SK-N-SH (cell line): ENCODE measurements around the gene TP53BP2. TPM values are rescaled to one million over a fixed set of nuclear protein-coding genes. Genes with fewer than 3 reads are reported as not detected.

Experiments
- CTCF ChIA-PET: fragments of 300-600, 350-600 bp; formaldehyde crosslinking; extraction: SDS; loops from one replicate; lab custom pipeline; 2021; lab: Yijun Ruan, JAX
- POLR2A ChIA-PET: fragments of 350-600 bp; sonication (Branson Sonifier 250); formaldehyde crosslinking; extraction: SDS; loops from one replicate; lab custom pipeline; 2020; ENCODE audit warnings: antibody characterized with exemption, inconsistent platforms; lab: Yijun Ruan, JAX
- DNase-seq: peaks from one replicate; pipeline ENCODE4 v3.0.0; 2012
- H2AFZ ChIP-seq: fragments of 200-600 bp; sonication (generic); 2 replicates; pipeline ENCODE4 v1.8.1; 2016; ENCODE audit warnings: antibody characterized with exemption, mild to moderate bottlenecking, low read depth
- H3F3A ChIP-seq: fragments of 200-600 bp; sonication (generic); replicated peaks from 2 replicates; pipeline ENCODE3; 2016; ENCODE audit warnings: antibody characterized with exemption, mild to moderate bottlenecking; ENCODE audit not compliant: insufficient read depth
- H3K27ac ChIP-seq, 2 experiments: fragments of 200-500 bp in 1 of 2; fragments of 200-600 bp in 1 of 2; sonication (Bioruptor generic) in 1 of 2; sonication (generic), shearing (Covaris generic) in 1 of 2; 2 replicates each; pipeline versions ENCODE4 v1.5.1 to v1.6.1; 2014 to 2016; ENCODE audit warnings: low read depth in 2 of 2, inconsistent platforms in 1 of 2, low read length in 1 of 2, mild to moderate bottlenecking in 1 of 2, mixed read lengths in 1 of 2
- H3K27me3 ChIP-seq: fragments of 200-600 bp; sonication (generic), shearing (Covaris generic); 2 replicates; pipeline ENCODE4 v1.6.1; 2016; ENCODE audit warnings: mixed run types; ENCODE audit not compliant: insufficient read depth
- H3K36me3 ChIP-seq, 2 experiments: fragments of 200-500 bp in 1 of 2; fragments of 200-600 bp in 1 of 2; sonication (Bioruptor generic) in 1 of 2; sonication (generic) in 1 of 2; replicated peaks in 1 of 2; 2 replicates each; pipeline versions ENCODE3 to v1.5.1; 2014 to 2016; ENCODE audit warnings: low read length in 1 of 2, mild to moderate bottlenecking in 1 of 2; ENCODE audit not compliant: insufficient read depth in 2 of 2, control insufficient read depth in 1 of 2
- H3K4me1 ChIP-seq, 2 experiments: fragments of 200-500 bp in 1 of 2; fragments of 200-600 bp in 1 of 2; sonication (Bioruptor generic) in 1 of 2; sonication (generic), shearing (Covaris generic) in 1 of 2; 2 replicates each; pipeline versions ENCODE4 v1.5.1 to v1.6.1; 2014 to 2016; ENCODE audit warnings: low read depth in 1 of 2, low read length in 1 of 2, mixed run types in 1 of 2; ENCODE audit not compliant: insufficient read depth in 2 of 2, control insufficient read depth in 1 of 2
- H3K4me2 ChIP-seq: fragments of 200-600 bp; sonication (generic), shearing (Covaris generic); 2 replicates; pipeline ENCODE4 v1.6.1; 2017; ENCODE audit warnings: mixed run types
- H3K4me3 ChIP-seq, 2 experiments: fragments of 200-500 bp in 1 of 2; fragments of 200-600 bp in 1 of 2; sonication (Bioruptor generic) in 1 of 2; sonication (generic), shearing (Covaris generic) in 1 of 2; 2 replicates each; pipeline versions ENCODE4 v1.5.1 to v1.8.1; 2014 to 2016; ENCODE audit warnings: low read depth in 2 of 2, inconsistent platforms in 1 of 2, low read length in 1 of 2, mild to moderate bottlenecking in 1 of 2, mixed read lengths in 1 of 2, moderate library complexity in 1 of 2
- H3K79me2 ChIP-seq: fragments of 200-600 bp; sonication (generic); 2 replicates; pipeline ENCODE4 v1.8.1; 2017; ENCODE audit warnings: mild to moderate bottlenecking; ENCODE audit not compliant: insufficient read depth
- H3K9ac ChIP-seq: fragments of 200-600 bp; sonication (generic); 2 replicates; pipeline ENCODE4 v1.6.1; 2017; ENCODE audit warnings: mixed run types
- H3K9me2 ChIP-seq: fragments of 200-600 bp; sonication (generic); 2 replicates; pipeline ENCODE4 v1.6.1; 2017; ENCODE audit warnings: mixed run types
- H3K9me3 ChIP-seq: fragments of 200-600 bp; sonication (generic); 2 replicates; pipeline ENCODE4 v1.6.1; 2017; ENCODE audit warnings: mixed run types, mild to moderate bottlenecking, moderate library complexity
- H4K20me1 ChIP-seq: fragments of 200-600 bp; sonication (generic); 2 replicates; pipeline ENCODE4 v1.6.1; 2017; ENCODE audit warnings: mild to moderate bottlenecking, mixed run types; ENCODE audit not compliant: insufficient read depth
- CHD2 ChIP-seq: fragments of 150-350 bp; IDR thresholded peaks from 2 replicates; pipeline ENCODE4 v1.6.1; 2018; ENCODE audit warnings: low read length; ENCODE audit not compliant: partially characterized antibody
- ELF1 ChIP-seq: IDR thresholded peaks from 2 replicates; pipeline ENCODE4 v1.4.0; 2012
- EP300 ChIP-seq, 2 experiments: IDR thresholded peaks; 2 replicates each; pipeline versions ENCODE4 v1.4.0 to v1.6.1; 2012; ENCODE audit warnings: borderline replicate concordance in 1 of 2, low read depth in 1 of 2, low read length in 1 of 2
- FOSL2 ChIP-seq: IDR thresholded peaks from 2 replicates; pipeline ENCODE4 v1.4.0; 2012; ENCODE audit warnings: low read depth, mild to moderate bottlenecking, moderate library complexity, borderline replicate concordance
- FOXM1 ChIP-seq: IDR thresholded peaks from 2 replicates; pipeline ENCODE4 v1.4.0; 2012; ENCODE audit warnings: low read depth, mild to moderate bottlenecking
- GABPA ChIP-seq: IDR thresholded peaks from 2 replicates; pipeline ENCODE4 v1.4.0; 2012; ENCODE audit warnings: low read depth, mild to moderate bottlenecking
- JUND ChIP-seq: IDR thresholded peaks from 2 replicates; pipeline ENCODE4 v1.4.0; 2012
- POLR2AphosphoS5 ChIP-seq: IDR thresholded peaks from 2 replicates; pipeline ENCODE4 v1.6.1; 2012; ENCODE audit warnings: low read depth, low read length
- RAD21 ChIP-seq: IDR thresholded peaks from 2 replicates; pipeline ENCODE4 v1.6.1; 2012; ENCODE audit warnings: mild to moderate bottlenecking, low read length
- RXRA ChIP-seq: IDR thresholded peaks from 2 replicates; pipeline ENCODE4 v1.4.0; 2012; ENCODE audit warnings: low read depth, mild to moderate bottlenecking, borderline replicate concordance
- TCF12 ChIP-seq: IDR thresholded peaks from 2 replicates; pipeline ENCODE4 v1.4.0; 2012
- YY1 ChIP-seq: IDR thresholded peaks from 2 replicates; pipeline ENCODE4 v1.4.0; 2012; ENCODE audit warnings: low read depth, mild to moderate bottlenecking
- ZBTB33 ChIP-seq: IDR thresholded peaks from 2 replicates; pipeline ENCODE4 v1.4.0; 2012; ENCODE audit warnings: low read depth, borderline replicate concordance
- WGBS: methylation state at CpG from one replicate; pipeline ENCODE4 v1.1.6; 2017; ENCODE audit warnings: low lambda C conversion rate; 5-methylcytosine and 5-hydroxymethylcytosine counted together
- polyA plus RNA-seq, 3 experiments: library from polyadenylated mRNA; depleted of rRNA; stranded (reverse); fragments of >200 nt; gene quantifications; 2 replicates each; pipeline ENCODE4 v1.2.3, GENCODE V29; 2012
- TF ChIP-seq, protein P1 (sequence below): fragments of 150-350 bp; IDR thresholded peaks from 2 replicates; pipeline ENCODE4 v1.6.1; 2017; ENCODE audit warnings: antibody characterized with exemption, low read length, low read depth, borderline replicate concordance
- TF ChIP-seq, protein P2 (sequence below): IDR thresholded peaks from 2 replicates; pipeline ENCODE4; 2012

Gene TP53BP2
- polyA plus RNA-seq, 1 of the 3 experiments (the other 2 are of a cell fraction): 11.4 TPM

DNA sequence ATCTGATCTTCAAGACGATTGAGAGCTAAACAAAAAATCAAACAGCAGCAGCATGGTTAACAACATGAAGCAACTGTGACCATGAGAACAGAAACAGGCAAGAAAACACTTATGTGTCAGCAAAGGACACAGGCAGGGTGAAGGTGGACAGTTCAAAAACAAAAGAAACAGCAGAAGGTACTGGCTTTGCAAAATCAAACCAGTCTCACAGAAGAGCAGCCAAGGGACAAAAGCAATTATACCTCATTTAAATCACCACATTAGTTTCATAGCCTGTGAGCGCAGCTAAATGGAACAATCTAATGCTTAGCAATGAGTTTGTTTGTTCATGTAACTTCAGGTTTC, 74.3 kb downstream of the TP53BP2 start:
- H3K36me3 ChIP-seq: peaks cover 50 to 55% of the 10 kb centered on the region in 2 experiments
- H3K9ac ChIP-seq: peak overlapping the region; percentile 61
- no peak for DNase-seq

More for the DNA sequence above, 74.3 kb downstream of the TP53BP2 start:
- Histone ChIP-seq H3K27ac (peak overlapping the region; percentile 90 to 96), H3K9me3 (no peaks in the 10 kb centered on the region), H3K4me1 (peaks cover 9 to 44% of the 10 kb centered on the region in 2 experiments), H3K4me2 (peak overlapping the region; percentile 58), H2AFZ (no peak overlapping the region), H3F3A (peaks cover 67% of the 10 kb centered on the region), H3K9me2 (no peaks in the 10 kb centered on the region), H4K20me1 (no peaks in the 10 kb centered on the region), H3K27me3 (no peaks in the 10 kb centered on the region), H3K79me2 (peaks cover 13% of the 10 kb centered on the region; the same call in 1 of the 2 replicates), H3K4me3 (no peak overlapping the region)
- 43% methylated on average over 2 of the region's 2 CpGs for WGBS
- CTCF ChIA-PET: interaction anchor here (1.4 to 3.1 kb wide), 2 partner anchors 10 to 22 kb away, joined by 3 to 14 read pairs; no protein-coding TSS in a partner anchor
- POLR2A ChIA-PET: no interaction called here
- no peak for TF ChIP-seq CHD2
- TF ChIP-seq, protein P1, sequence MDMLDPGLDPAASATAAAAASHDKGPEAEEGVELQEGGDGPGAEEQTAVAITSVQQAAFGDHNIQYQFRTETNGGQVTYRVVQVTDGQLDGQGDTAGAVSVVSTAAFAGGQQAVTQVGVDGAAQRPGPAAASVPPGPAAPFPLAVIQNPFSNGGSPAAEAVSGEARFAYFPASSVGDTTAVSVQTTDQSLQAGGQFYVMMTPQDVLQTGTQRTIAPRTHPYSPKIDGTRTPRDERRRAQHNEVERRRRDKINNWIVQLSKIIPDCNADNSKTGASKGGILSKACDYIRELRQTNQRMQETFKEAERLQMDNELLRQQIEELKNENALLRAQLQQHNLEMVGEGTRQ: no peak
- no peak for TF ChIP-seq ZBTB33
- no peak for TF ChIP-seq FOSL2
- TF ChIP-seq FOXM1: no peak
- no peak for TF ChIP-seq GABPA
- TF ChIP-seq YY1: no peak
- no peak for TF ChIP-seq JUND
- TF ChIP-seq POLR2AphosphoS5: no peak
- TF ChIP-seq, protein P2, sequence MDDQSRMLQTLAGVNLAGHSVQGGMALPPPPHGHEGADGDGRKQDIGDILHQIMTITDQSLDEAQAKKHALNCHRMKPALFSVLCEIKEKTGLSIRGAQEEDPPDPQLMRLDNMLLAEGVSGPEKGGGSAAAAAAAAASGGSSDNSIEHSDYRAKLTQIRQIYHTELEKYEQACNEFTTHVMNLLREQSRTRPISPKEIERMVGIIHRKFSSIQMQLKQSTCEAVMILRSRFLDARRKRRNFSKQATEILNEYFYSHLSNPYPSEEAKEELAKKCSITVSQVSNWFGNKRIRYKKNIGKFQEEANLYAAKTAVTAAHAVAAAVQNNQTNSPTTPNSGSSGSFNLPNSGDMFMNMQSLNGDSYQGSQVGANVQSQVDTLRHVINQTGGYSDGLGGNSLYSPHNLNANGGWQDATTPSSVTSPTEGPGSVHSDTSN: no peak
- TF ChIP-seq RAD21: no peak
- no peak for TF ChIP-seq RXRA
- no peak for TF ChIP-seq ELF1
- TF ChIP-seq EP300 (IDR thresholded peaks at IDR 0.05; ENCODE audit: borderline replicate concordance in 1 of 2, low read depth in 1 of 2, low read length in 1 of 2): no peak
- TF ChIP-seq TCF12: no peak
